K562 (cell line): ENCODE results near the gene CPED1. TPM values are rescaled to one million over a fixed set of nuclear protein-coding genes. Genes with fewer than 3 reads are reported as not detected.

Experiments
- ATAC-seq: fragments of 200-7000 bp; cut with Tn5 transposase; 3 replicates; pipeline ENCODE4 v1.9.1; 2020; ENCODE audit warnings: moderate library complexity
- BruUV-seq: library from RNA; stranded (reverse); fragments of 400-500 nt; replicated peaks from 2 replicates; lab custom pipeline; 2021; lab: Mats Ljungman, UMichigan
- CTCF ChIA-PET: fragments of 300-600 bp; formaldehyde crosslinking; extraction: SDS; loops from one replicate; lab custom pipeline; 2021; ENCODE audit warnings: low intra/inter-chr PET ratio; lab: Yijun Ruan, JAX
- POLR2A ChIA-PET: fragments of 300-600, 350-650 bp; sonication (Branson Sonifier 250); formaldehyde crosslinking; extraction: SDS; loops from one replicate; lab custom pipeline; 2021; ENCODE audit warnings: antibody characterized with exemption, inconsistent platforms; lab: Yijun Ruan, JAX
- DNase-seq, 4 experiments: peaks; one replicate each; pipeline versions ENCODE4 v3.0.0 to v3.0.0-alpha.2; 2011 to 2018; ENCODE audit warnings: low spot score in 3 of 4, mixed read lengths in 3 of 4; ENCODE audit errors: extremely low read depth in 1 of 4
- FAIRE-seq: peaks from 2 replicates; lab custom pipeline; 2011; peaks lifted over from hg19 to GRCh38; lab: Jason Lieb, UNC
- H2AFZ ChIP-seq: 2 replicates; pipeline ENCODE4 v1.6.0; 2011; ENCODE audit warnings: low read depth, low read length, control low read depth, inconsistent platforms
- H3K27ac ChIP-seq: fragments of 200-600 bp; 3 replicates; pipeline ENCODE4 v1.8.0; 2011; ENCODE audit warnings: low read depth, mild to moderate bottlenecking, control low read depth, inconsistent platforms, low read length, moderate library complexity, mixed read lengths; ENCODE audit errors: extremely low read depth
- H3K27me3 ChIP-seq, 2 experiments: fragments of 300-600 bp in 1 of 2; 2 replicates in 1 of 2; 3 replicates in 1 of 2; pipeline versions ENCODE4 v1.6.0 to v1.8.0; 2011; ENCODE audit warnings: inconsistent platforms in 2 of 2, low read length in 2 of 2, mild to moderate bottlenecking in 1 of 2, mixed read lengths in 1 of 2, moderate library complexity in 1 of 2; ENCODE audit not compliant: control insufficient read depth in 2 of 2, insufficient read depth in 2 of 2
- H3K36me3 ChIP-seq: fragments of 300-600 bp; 3 replicates; pipeline ENCODE4 v1.8.0; 2011; ENCODE audit warnings: mild to moderate bottlenecking, low read length, inconsistent platforms; ENCODE audit not compliant: control insufficient read depth, insufficient read depth
- H3K4me1 ChIP-seq, 2 experiments: fragments of 200-600 bp in 1 of 2; replicated peaks in 1 of 2; 2 replicates in 1 of 2; 3 replicates in 1 of 2; pipeline versions ENCODE4 v1.5.1 to v1.8.0; 2011; ENCODE audit warnings: inconsistent platforms in 2 of 2, low read length in 2 of 2, mild to moderate bottlenecking in 1 of 2, mixed read lengths in 1 of 2, moderate library complexity in 1 of 2; ENCODE audit not compliant: control insufficient read depth in 2 of 2, insufficient read depth in 2 of 2
- H3K4me2 ChIP-seq: 2 replicates; pipeline ENCODE4 v1.6.1; 2011; ENCODE audit warnings: low read length, control low read depth, inconsistent platforms, mixed read lengths; ENCODE audit not compliant: insufficient read depth
- H3K4me3 ChIP-seq: fragments of 200-600 bp; sonication (generic), shearing (Covaris generic); 2 replicates; pipeline ENCODE4 v1.5.1; 2016; ENCODE audit warnings: control low read depth, inconsistent platforms
- H3K79me2 ChIP-seq: fragments of 200-600 bp; 3 replicates; pipeline ENCODE4 v1.8.0; 2011; ENCODE audit warnings: low read length, inconsistent platforms; ENCODE audit not compliant: control insufficient read depth, insufficient read depth
- H3K9ac ChIP-seq, 2 experiments: 2 replicates each; pipeline versions ENCODE4 v1.6.0 to v1.6.1; 2011; ENCODE audit warnings: low read depth in 2 of 2, low read length in 2 of 2, control low read depth in 1 of 2, inconsistent platforms in 1 of 2, mild to moderate bottlenecking in 1 of 2, mixed read lengths in 1 of 2; ENCODE audit not compliant: insufficient read depth in 1 of 2
- H3K9me1 ChIP-seq: one replicate; pipeline ENCODE4 v1.6.0; 2011; ENCODE audit warnings: inconsistent platforms, mild to moderate bottlenecking, low read length, moderate library complexity; ENCODE audit not compliant: control insufficient read depth, insufficient read depth
- H3K9me3 ChIP-seq: replicated peaks from 2 replicates; pipeline ENCODE4 v1.5.1; 2011; ENCODE audit warnings: low read depth, low read length, inconsistent platforms; ENCODE audit not compliant: control insufficient read depth, insufficient read depth
- H4K20me1 ChIP-seq: replicated peaks from 2 replicates; pipeline ENCODE4 v1.6.1; 2011; ENCODE audit warnings: low read length, inconsistent platforms, mixed read lengths; ENCODE audit not compliant: control insufficient read depth, insufficient read depth
- BRD9 ChIP-seq: fragments of 450-650 bp; IDR thresholded peaks from 2 replicates; pipeline ENCODE4 v1.6.1; 2018; ENCODE audit warnings: low read depth; ENCODE audit not compliant: partially characterized antibody
- EHMT2 ChIP-seq: fragments of 450-650 bp; IDR thresholded peaks from 2 replicates; pipeline ENCODE4 v1.6.1; 2018; ENCODE audit warnings: antibody characterized with exemption
- FIP1L1 ChIP-seq: fragments of 200-400 bp; formaldehyde crosslinking; IDR thresholded peaks from 2 replicates; pipeline ENCODE4 v1.6.1; 2018; ENCODE audit warnings: mild to moderate bottlenecking, low read depth, low read length; ENCODE audit not compliant: poor library complexity, severe bottlenecking
- FOS ChIP-seq: IDR thresholded peaks from 3 replicates; pipeline ENCODE4 v1.6.1; 2011; ENCODE audit not compliant: insufficient read length; ENCODE audit errors: extremely low read depth
- POU5F1 ChIP-seq: fragments of 150-350 bp; IDR thresholded peaks from 2 replicates; pipeline ENCODE4 v1.6.1; 2014; ENCODE audit warnings: borderline replicate concordance, low read length, low read depth, mild to moderate bottlenecking; ENCODE audit not compliant: partially characterized antibody
- RBM22 ChIP-seq: fragments of 200-400 bp; formaldehyde crosslinking; IDR thresholded peaks from 2 replicates; pipeline ENCODE4 v1.6.1; 2018; ENCODE audit warnings: low read length, low read depth; ENCODE audit not compliant: poor library complexity, severe bottlenecking
- SAFB ChIP-seq: fragments of 200-400 bp; formaldehyde crosslinking; IDR thresholded peaks from 2 replicates; pipeline ENCODE4 v1.6.1; 2017; ENCODE audit warnings: low read depth, low read length, borderline replicate concordance
- TEAD4 ChIP-seq, 2 experiments: sonication (generic) in 1 of 2; formaldehyde crosslinking in 1 of 2; IDR thresholded peaks; 2 replicates each; pipeline versions ENCODE4 v1.6.1 to v1.8.0; 2012 to 2022; ENCODE audit warnings: borderline replicate concordance in 1 of 2, inconsistent platforms in 1 of 2, low read length in 1 of 2, mild to moderate bottlenecking in 1 of 2, missing genetic modification reagents in 1 of 2
- THRAP3 ChIP-seq: fragments of 450-650 bp; IDR thresholded peaks from 2 replicates; pipeline ENCODE4 v1.6.1; 2016; ENCODE audit warnings: mild to moderate bottlenecking, inconsistent platforms, borderline replicate concordance
- TOE1 ChIP-seq, 2 experiments: fragments of 450-650 bp in 1 of 2; sonication (generic) in 1 of 2; formaldehyde crosslinking in 1 of 2; IDR thresholded peaks; 2 replicates each; pipeline versions ENCODE4 v1.7.1 to v1.8.0; 2016 to 2022; ENCODE audit warnings: borderline replicate concordance in 2 of 2, mild to moderate bottlenecking in 2 of 2, antibody characterized with exemption in 1 of 2, inconsistent platforms in 1 of 2, low read depth in 1 of 2, missing genetic modification reagents in 1 of 2, moderate library complexity in 1 of 2
- ZNF280A ChIP-seq: fragments of 450-650 bp; IDR thresholded peaks from 2 replicates; pipeline ENCODE4 v1.6.1; 2018; ENCODE audit warnings: mild to moderate bottlenecking, low read depth; ENCODE audit not compliant: partially characterized antibody
- ZNF77 ChIP-seq: fragments of 250-450 bp; sonication (Bioruptor Pico); IDR thresholded peaks from 2 replicates; pipeline ENCODE4 v1.5.0; 2020
- WGBS: fragments of 100-300 bp; shearing (Covaris generic); methylation state at CpG from one replicate; pipeline ENCODE4 v1.1.6; 2016; ENCODE audit warnings: low coverage, mixed read lengths; ENCODE audit not compliant: insufficient coverage; ENCODE audit errors: missing lambda C conversion rate; 5-methylcytosine and 5-hydroxymethylcytosine counted together
- in situ Hi-C: fragments of 300-500 bp; cut with MboI; formaldehyde crosslinking; loops from 4 replicates; pipeline ENCODE4 v1.15.0; 2018; ENCODE audit warnings: inconsistent platforms, mixed read lengths
- intact Hi-C: fragments of 100-400 bp; cut with micrococcal nuclease; formaldehyde crosslinking; loops from 2 replicates; pipeline ENCODE4 v1.14.2; 2022
- polyA plus RNA-seq, 8 experiments: library from polyadenylated mRNA; depleted of rRNA in 4 of 8; stranded (reverse) in 5 of 8; unstranded in 3 of 8; fragments of >200 nt; fragmentation: Nextera tagmentation in 2 of 8; fragmentation: Illumina TruSeq in 1 of 8; extraction: Ambion mirVana in 2 of 8; extraction: Trizol in 1 of 8; gene quantifications; 2 replicates each; pipeline versions ENCODE4 v1.2.1 to v1.2.3, GENCODE V29; 2011 to 2014; ENCODE audit warnings: inconsistent platforms in 1 of 8, missing spikeins in 1 of 8
- total RNA-seq, 7 experiments: library from RNA; depleted of rRNA in 6 of 7; stranded (reverse); fragments of >200 nt in 6 of 7; fragmentation: Illumina TruSeq in 2 of 7; extraction: Trizol in 2 of 7; gene quantifications; 2 replicates each; pipeline versions ENCODE4 v1.2.1 to v1.2.3, GENCODE V29; 2011 to 2021; ENCODE audit warnings: low replicate concordance in 1 of 7

CPED1 gene
- total and polyA plus RNA-seq, 9 of the 15 experiments (the other 6 are each of a cell fraction or from before 2014, with no cell fraction given) = 195 to 393 (median 290) TPM

- intact Hi-C loops (no loop called here), in situ Hi-C loops (loop anchor here (10.0 kb wide), 1 partner anchor 519 kb away; no protein-coding TSS in a partner anchor)
- Histone ChIP-seq H3K4me2 (no peak overlapping the region), H3K79me2 (no peaks in the 10 kb centered on the region), H3K27me3 (peaks cover 9 to 13% of the 10 kb centered on the region in 2 experiments), H3K27ac (no peak overlapping the region), H3K9me1 (no peaks in the 10 kb centered on the region), H3K4me1 (no peaks in the 10 kb centered on the region), H3K36me3 (no peaks in the 10 kb centered on the region), H3K9ac (no peak overlapping the region), H4K20me1 (no peaks in the 10 kb centered on the region), H2AFZ (no peak overlapping the region), H3K4me3 (no peak overlapping the region), H3K9me3 (no peaks in the 10 kb centered on the region)
- FAIRE-seq (no peak), ATAC-seq (peak; percentile 15; the same call in 2 of the 3 replicates), DNase-seq (no peak)
- BruUV-seq = no TSS peak
- ChIA-PET CTCF (no interaction called here), POLR2A (interaction anchor here (0.7 to 1.1 kb wide), 3 partner anchors 12 to 20 kb away, joined by 3 to 5 read pairs (median 4); no protein-coding TSS in a partner anchor)
- TF ChIP-seq TEAD4 (IDR thresholded peaks at IDR 0.05; ENCODE audit: low read length) = no peak
- no peak for TF ChIP-seq TEAD4 (CRISPR knock-in tag; IDR thresholded peaks at IDR 0.05; ENCODE audit: borderline replicate concordance)
- TF ChIP-seq ZNF77 = no peak
- TF ChIP-seq BRD9 = no peak
- TF ChIP-seq THRAP3 = no peak
- no peak for TF ChIP-seq RBM22
- no peak for TF ChIP-seq TOE1 (IDR thresholded peaks at IDR 0.05; ENCODE audit: borderline replicate concordance)
- no peak for TF ChIP-seq TOE1 (CRISPR knock-in tag; IDR thresholded peaks at IDR 0.05; ENCODE audit: borderline replicate concordance, low read depth)
- no peak for TF ChIP-seq FOS
- no peak for TF ChIP-seq ZNF280A
- no peak for TF ChIP-seq POU5F1
- no peak for TF ChIP-seq SAFB
- TF ChIP-seq EHMT2 = no peak
- no peak for TF ChIP-seq FIP1L1
- WGBS = 0% methylated on average over 3 of the region's 3 CpGs
Observed at GRCh38 chr7:121313220-121313792, 324.8 kb downstream of the CPED1 start.
